Measurements from ENCODE around the gene TSPAN9. TPM values are rescaled to one million over a fixed set of nuclear protein-coding genes. Genes with fewer than 3 reads are reported as not detected.
A peak's percentile ranks its signal among the peaks of the same experiment; 100 is the strongest.

TSPAN9 gene
- polyA plus RNA-seq, 1 of the 3 experiments (the other 2 are of a cell fraction) = 34.9 TPM

- no peak for TF ChIP-seq MXI1 (IDR thresholded peaks at IDR 0.05; ENCODE audit: low read depth, low read length)
- TF ChIP-seq GATA2 (CRISPR knock-in tag; IDR thresholded peaks at IDR 0.05) = no peak
- TF ChIP-seq SIN3A (IDR thresholded peaks at IDR 0.05; ENCODE audit: borderline replicate concordance, low read depth, low read length) = no peak
- TF ChIP-seq TAF1 (IDR thresholded peaks at IDR 0.05; ENCODE audit: borderline replicate concordance, low read depth, low read length) = no peak
- no peak for TF ChIP-seq FOSL2 (IDR thresholded peaks at IDR 0.05; ENCODE audit: borderline replicate concordance, low read depth)
These were observed 105.2 kb downstream of the TSPAN9 start (continued) for GRCh38 chr12:3182426-3182825.

- Histone ChIP-seq H4K20me1 (ENCODE audit: insufficient read depth) (peaks cover 16% of the 10 kb centered on the region; the same call in 1 of the 2 replicates), H3K4me1 (ENCODE audit: control insufficient read depth in 1 of 2, insufficient read depth in 2 of 2, low read depth in 1 of 2, low read length in 1 of 2) (peaks cover 13 to 15% of the 10 kb centered on the region in 2 experiments; a peak in 3 of 4 replicates), H2AFZ (ENCODE audit: low read depth) (no peak overlapping the region), H3K4me3 (ENCODE audit: low read depth in 2 of 2, low read length in 1 of 2) (no peak overlapping the region), H3K9me3 (no peaks in the 10 kb centered on the region), H3K79me2 (ENCODE audit: insufficient read depth) (0 out of 2 replicates have a peak, but pooled peaks cover 4% of the 10 kb centered on the region), H3K36me3 (replicated peaks in 1 of 2; ENCODE audit: control insufficient read depth in 1 of 2, insufficient read depth in 2 of 2, low read length in 1 of 2) (no peaks in the 10 kb centered on the region), H3K27ac (ENCODE audit: low read depth in 2 of 2, low read length in 1 of 2) (no peak overlapping the region), H3F3A (replicated peaks; ENCODE audit: insufficient read depth) (no peaks in the 10 kb centered on the region), H3K27me3 (ENCODE audit: insufficient read depth) (no peaks in the 10 kb centered on the region), H3K9ac (no peak overlapping the region), H3K9me2 (no peaks in the 10 kb centered on the region), H3K4me2 (peak overlapping the region; percentile 11; the same call in 1 of the 2 replicates)
- WGBS (ENCODE audit: low lambda C conversion rate) = 90% methylated on average over 4 of the region's 12 CpGs
- ChIA-PET POLR2A (no interaction called here), CTCF (interaction anchor here (0.8 to 2.2 kb wide), 5 partner anchors 10 to 111 kb away, joined by 3 to 7 read pairs (median 3); no protein-coding TSS in a partner anchor)
- DNase-seq = no peak
- TF ChIP-seq USF2 (IDR thresholded peaks at IDR 0.05; ENCODE audit: borderline replicate concordance, low read depth, low read length) = no peak
- no peak for TF ChIP-seq PBX3 (IDR thresholded peaks at IDR 0.05)
- no peak for TF ChIP-seq NFIC (IDR thresholded peaks at IDR 0.05; ENCODE audit: borderline replicate concordance)
- no peak for TF ChIP-seq GABPA (IDR thresholded peaks at IDR 0.05; ENCODE audit: low read depth)
- TF ChIP-seq IRF3 (IDR thresholded peaks at IDR 0.05; ENCODE audit: low read depth, low read length) = no peak
- TF ChIP-seq EP300 (IDR thresholded peaks at IDR 0.05; ENCODE audit: borderline replicate concordance in 1 of 2, low read depth in 1 of 2, low read length in 1 of 2) = no peak
- no peak for TF ChIP-seq EZH2phosphoT487 (IDR thresholded peaks at IDR 0.05; ENCODE audit: borderline replicate concordance, low read depth)
- TF ChIP-seq POLR2AphosphoS5 (IDR thresholded peaks at IDR 0.05; ENCODE audit: low read depth, low read length) = no peak
- no peak for TF ChIP-seq ELF1 (IDR thresholded peaks at IDR 0.05)
- TF ChIP-seq RFX5 (IDR thresholded peaks at IDR 0.05; ENCODE audit: low read length) = no peak
- no peak for TF ChIP-seq USF1 (IDR thresholded peaks at IDR 0.05; ENCODE audit: borderline replicate concordance, low read depth)
- TF ChIP-seq RAD21 (IDR thresholded peaks at IDR 0.05; ENCODE audit: low read length) = no peak
- no peak for TF ChIP-seq ZBTB33 (IDR thresholded peaks at IDR 0.05; ENCODE audit: borderline replicate concordance, low read depth)
- no peak for TF ChIP-seq SMC3 (IDR thresholded peaks at IDR 0.05; ENCODE audit: low read depth, low read length)
- no peak for TF ChIP-seq RCOR1 (IDR thresholded peaks at IDR 0.05; ENCODE audit: low read length)
- no peak for TF ChIP-seq RXRA (IDR thresholded peaks at IDR 0.05; ENCODE audit: borderline replicate concordance, low read depth)
- TF ChIP-seq CTCF (IDR thresholded peaks at IDR 0.05) = no peak
- no peak for TF ChIP-seq MXI1 (IDR thresholded peaks at IDR 0.05; ENCODE audit: low read depth, low read length)
- no peak for TF ChIP-seq FOSL2 (IDR thresholded peaks at IDR 0.05; ENCODE audit: borderline replicate concordance, low read depth)
These were observed 107.3 kb downstream of the TSPAN9 start for GRCh38 chr12:3184485-3184884.

Measured in SK-N-SH (cell line).